ENCODE data around the gene ABCF2.

DNA sequence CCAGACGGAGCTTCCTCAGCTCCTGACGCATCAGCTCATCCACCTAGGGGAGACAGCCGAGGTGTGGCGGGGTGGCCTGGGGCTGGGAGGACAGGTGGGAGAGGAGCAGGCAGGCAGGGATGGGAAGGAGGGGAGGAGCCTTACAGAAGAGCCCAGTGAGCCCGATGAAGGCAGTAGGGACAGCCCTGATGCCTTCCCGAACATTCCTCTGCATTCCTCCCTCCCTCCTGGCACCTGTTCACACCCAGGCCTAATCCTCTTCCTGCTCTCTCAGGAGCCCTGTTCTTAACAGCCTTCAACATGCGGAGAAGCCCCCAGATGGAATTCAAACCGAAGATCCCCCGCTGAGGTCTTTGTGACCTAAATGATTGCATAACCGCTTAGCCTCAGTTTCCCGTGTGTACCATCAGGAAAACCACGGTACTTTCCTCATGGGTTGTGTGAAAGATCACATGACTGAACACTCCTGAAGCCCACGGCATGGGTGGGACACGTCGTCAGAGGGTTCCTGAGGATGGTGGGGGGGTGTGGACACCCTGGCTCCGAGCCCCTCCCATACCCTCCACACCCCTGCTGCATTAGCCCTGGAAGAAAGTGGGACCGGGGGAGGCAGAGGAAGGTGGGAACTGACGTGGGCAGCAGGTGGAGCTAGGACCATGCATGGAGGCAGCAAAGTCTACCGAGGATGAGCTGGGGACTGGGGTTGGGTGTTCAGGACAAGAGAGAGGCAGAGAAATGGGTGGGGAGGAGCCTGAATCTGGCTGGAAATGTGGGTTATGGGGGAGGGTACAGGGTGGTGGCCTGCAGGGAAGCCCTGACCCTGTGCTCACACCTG, 31.2 kb downstream of the ABCF2 start:
- TF ChIP-seq, protein P1, sequence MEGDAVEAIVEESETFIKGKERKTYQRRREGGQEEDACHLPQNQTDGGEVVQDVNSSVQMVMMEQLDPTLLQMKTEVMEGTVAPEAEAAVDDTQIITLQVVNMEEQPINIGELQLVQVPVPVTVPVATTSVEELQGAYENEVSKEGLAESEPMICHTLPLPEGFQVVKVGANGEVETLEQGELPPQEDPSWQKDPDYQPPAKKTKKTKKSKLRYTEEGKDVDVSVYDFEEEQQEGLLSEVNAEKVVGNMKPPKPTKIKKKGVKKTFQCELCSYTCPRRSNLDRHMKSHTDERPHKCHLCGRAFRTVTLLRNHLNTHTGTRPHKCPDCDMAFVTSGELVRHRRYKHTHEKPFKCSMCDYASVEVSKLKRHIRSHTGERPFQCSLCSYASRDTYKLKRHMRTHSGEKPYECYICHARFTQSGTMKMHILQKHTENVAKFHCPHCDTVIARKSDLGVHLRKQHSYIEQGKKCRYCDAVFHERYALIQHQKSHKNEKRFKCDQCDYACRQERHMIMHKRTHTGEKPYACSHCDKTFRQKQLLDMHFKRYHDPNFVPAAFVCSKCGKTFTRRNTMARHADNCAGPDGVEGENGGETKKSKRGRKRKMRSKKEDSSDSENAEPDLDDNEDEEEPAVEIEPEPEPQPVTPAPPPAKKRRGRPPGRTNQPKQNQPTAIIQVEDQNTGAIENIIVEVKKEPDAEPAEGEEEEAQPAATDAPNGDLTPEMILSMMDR (conservative IDR thresholded peaks at IDR 0.05), result no peak
- TF ChIP-seq EZH2 (IDR thresholded peaks at IDR 0.05; ENCODE audit: low read depth), result no peak
